ENCODE measurements around the gene SLC22A13. TPM values are rescaled to one million over a fixed set of nuclear protein-coding genes. Genes with fewer than 3 reads are reported as not detected.

The SLC22A13 gene
- total RNA-seq, 1 experiment from 2014 or later: 0.33 TPM

GRCh38 chr3:38253704-38254103 lies 11.9 kb upstream of the SLC22A13 start:
- ChIA-PET CTCF (no interaction called here), POLR2A (no interaction called here)
- DNase-seq (ENCODE audit: low read depth, low spot score) (no peak), ATAC-seq (no peak)
- Histone ChIP-seq H3K36me3 (ENCODE audit: control insufficient read depth, insufficient read depth, low read length) (peaks cover 24% of the 10 kb centered on the region), H3K4me1 (ENCODE audit: control insufficient read depth, insufficient read depth, low read length) (no peaks in the 10 kb centered on the region), H3K27me3 (ENCODE audit: control insufficient read depth, insufficient read depth, low read length) (no peaks in the 10 kb centered on the region), H3K27ac (ENCODE audit: low read length) (no peak overlapping the region), H3K4me3 (ENCODE audit: low read depth in 2 of 2, low read length in 2 of 2) (no peak overlapping the region), H3K9me3 (ENCODE audit: control insufficient read depth, insufficient read depth, low read depth, low read length) (no peaks in the 10 kb centered on the region)
- in situ Hi-C loops (cut with HindIII; ENCODE audit: low pct_unique_long_range_greater_than_20kb, low sequenced_read_pairs): no loop called here
- TF ChIP-seq TCF7L2 (IDR thresholded peaks at IDR 0.05; ENCODE audit: low read depth, low read length): no peak
- no peak for TF ChIP-seq CTCF (IDR thresholded peaks at IDR 0.05)
- TF ChIP-seq POLR2AphosphoS5 (IDR thresholded peaks at IDR 0.05; ENCODE audit: low read depth, low read length): no peak
- intact Hi-C loops (cut with micrococcal nuclease; ENCODE audit: unreplicated experiment): no loop called here
- BruUV-seq (replicated peaks): no TSS peak

- no TSS peak for BruUV-seq (replicated peaks)
- ChIA-PET CTCF (no interaction called here), POLR2A (no interaction called here)
- Histone ChIP-seq H3K4me1 (ENCODE audit: control insufficient read depth, insufficient read depth, low read length) (no peaks in the 10 kb centered on the region), H3K4me3 (ENCODE audit: low read depth in 2 of 2, low read length in 2 of 2) (no peak overlapping the region), H3K9me3 (ENCODE audit: control insufficient read depth, insufficient read depth, low read depth, low read length) (no peaks in the 10 kb centered on the region), H3K27ac (ENCODE audit: low read length) (no peak overlapping the region), H3K36me3 (ENCODE audit: control insufficient read depth, insufficient read depth, low read length) (peaks cover 16% of the 10 kb centered on the region), H3K27me3 (ENCODE audit: control insufficient read depth, insufficient read depth, low read length) (no peaks in the 10 kb centered on the region)
- no peak for DNase-seq (ENCODE audit: low read depth, low spot score)
- TF ChIP-seq CTCF (IDR thresholded peaks at IDR 0.05) (no peak), TCF7L2 (IDR thresholded peaks at IDR 0.05; ENCODE audit: low read depth, low read length) (no peak), REST (IDR thresholded peaks at IDR 0.05; ENCODE audit: insufficient read depth in 1 of 2, low read depth in 2 of 2, low read length in 1 of 2) (no peak), SIN3A (IDR thresholded peaks at IDR 0.05; ENCODE audit: borderline replicate concordance, insufficient read depth, low read depth, low read length) (no peak), POLR2AphosphoS5 (IDR thresholded peaks at IDR 0.05; ENCODE audit: low read depth, low read length) (no peak)
- in situ Hi-C loops (cut with HindIII; ENCODE audit: low pct_unique_long_range_greater_than_20kb, low sequenced_read_pairs) (no loop called here), intact Hi-C loops (cut with micrococcal nuclease; ENCODE audit: unreplicated experiment) (no loop called here)
- no peak for ATAC-seq
Measured at GRCh38 chr3:38254872-38255271, 10.7 kb upstream of the SLC22A13 start.
